ENCODE results near the gene CCT2.

DNA sequence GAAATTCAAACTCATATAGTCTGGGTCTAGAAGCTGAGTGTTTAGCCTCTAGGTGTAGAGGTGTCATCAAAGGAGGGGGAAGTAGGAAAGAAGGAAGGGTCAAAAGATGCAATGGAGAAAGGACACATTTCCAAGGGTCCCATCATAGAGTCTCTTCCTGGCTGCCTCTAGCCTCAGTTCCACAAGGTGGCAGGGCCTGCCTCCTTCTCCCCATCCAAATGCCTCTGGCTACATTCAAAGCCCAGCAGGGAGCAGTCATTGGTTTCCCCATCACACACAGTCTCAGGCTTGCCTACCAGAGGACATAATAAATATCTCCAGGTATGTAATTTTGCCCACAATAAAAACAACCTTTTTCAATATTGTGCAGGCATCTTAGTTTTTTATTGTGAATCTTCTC, 2.1 kb upstream of the CCT2 start:
- TF ChIP-seq CTCF (IDR thresholded peaks at IDR 0.05) = no peak
- no peak for TF ChIP-seq POLR2A (IDR thresholded peaks at IDR 0.05)

All from uterus (tissue), 2 donors.